Activated B cell treated with CpG ODN at 0.5 μM for 24 hours (primary cell): Measurements from ENCODE around the gene C6orf52. TPM values are rescaled to one million over a fixed set of nuclear protein-coding genes. Genes with fewer than 3 reads are reported as not detected.

ENCODE experiments used
- ATAC-seq: fragments of 200-7000 bp; cut with Tn5 transposase; one replicate; pipeline ENCODE4 v1.10.0; 2021; ENCODE audit warnings: low read depth, mild to moderate bottlenecking, moderate library complexity
- CTCF ChIA-PET: fragments of 350-600 bp; sonication (Branson Sonifier 250); formaldehyde crosslinking; loops from one replicate; lab custom pipeline; 2021; ENCODE audit warnings: antibody characterized with exemption; lab: Charles Lee
- POLR2A ChIA-PET: fragments of 350-600 bp; sonication (Branson Sonifier 250); formaldehyde crosslinking; loops from one replicate; lab custom pipeline; 2021; ENCODE audit warnings: antibody characterized with exemption; lab: Charles Lee
- DNase-seq: peaks from one replicate; pipeline ENCODE4 v3.0.0; 2022
- H3K27ac Mint-ChIP-seq: one replicate; pipeline ENCODE4 v1.8.0; 2020; ENCODE audit warnings: mixed read lengths
- H3K27me3 Mint-ChIP-seq: one replicate; pipeline ENCODE4 v1.8.0; 2021; ENCODE audit warnings: mixed read lengths
- H3K36me3 Mint-ChIP-seq: one replicate; pipeline ENCODE4 v1.8.0; 2021; ENCODE audit warnings: low read depth, mixed read lengths
- H3K4me1 Mint-ChIP-seq: one replicate; pipeline ENCODE4 v1.8.0; 2021; ENCODE audit warnings: mixed read lengths
- H3K4me3 Mint-ChIP-seq: one replicate; pipeline ENCODE4 v1.8.0; 2020; ENCODE audit warnings: mild to moderate bottlenecking, mixed read lengths
- H3K9me3 Mint-ChIP-seq: one replicate; pipeline ENCODE4 v1.8.0; 2020; ENCODE audit warnings: mixed read lengths
- intact Hi-C: fragments of 100-400 bp; cut with micrococcal nuclease; formaldehyde crosslinking; loops from one replicate; pipeline ENCODE4 v1.15.1; 2024
- total RNA-seq: library from RNA; stranded (reverse); gene quantifications from 2 replicates; pipeline ENCODE4 v1.2.3, GENCODE V29; 2022
- TF ChIP-seq, protein P1 (sequence below): fragments of 200-600 bp; IDR thresholded peaks from one replicate; pipeline ENCODE4 v1.8.0; 2022; ENCODE audit warnings: antibody characterized with exemption, mild to moderate bottlenecking

C6orf52 gene
- total RNA-seq, 1 donor from 2014 or later, result 1.0 TPM

DNA sequence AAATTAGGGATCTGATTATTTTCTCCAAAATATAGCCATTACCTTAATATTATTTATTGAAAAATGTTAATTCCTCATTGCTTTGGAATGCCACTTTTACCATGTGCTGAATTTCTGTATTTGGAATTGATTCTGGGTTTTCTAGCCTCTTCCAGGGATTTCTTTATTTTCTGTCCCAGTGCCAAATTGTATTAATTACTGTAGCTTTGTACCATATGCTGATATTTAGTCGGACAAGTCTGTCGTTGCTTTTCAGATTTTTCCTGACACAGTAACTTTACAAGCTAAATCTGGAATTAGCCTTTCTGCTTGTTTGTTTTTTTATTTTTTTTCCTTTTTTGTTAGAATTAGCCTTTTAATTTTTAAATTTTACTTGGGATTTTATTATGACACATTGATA is 42.3 kb upstream of the C6orf52 start:
- TF ChIP-seq, protein P1, sequence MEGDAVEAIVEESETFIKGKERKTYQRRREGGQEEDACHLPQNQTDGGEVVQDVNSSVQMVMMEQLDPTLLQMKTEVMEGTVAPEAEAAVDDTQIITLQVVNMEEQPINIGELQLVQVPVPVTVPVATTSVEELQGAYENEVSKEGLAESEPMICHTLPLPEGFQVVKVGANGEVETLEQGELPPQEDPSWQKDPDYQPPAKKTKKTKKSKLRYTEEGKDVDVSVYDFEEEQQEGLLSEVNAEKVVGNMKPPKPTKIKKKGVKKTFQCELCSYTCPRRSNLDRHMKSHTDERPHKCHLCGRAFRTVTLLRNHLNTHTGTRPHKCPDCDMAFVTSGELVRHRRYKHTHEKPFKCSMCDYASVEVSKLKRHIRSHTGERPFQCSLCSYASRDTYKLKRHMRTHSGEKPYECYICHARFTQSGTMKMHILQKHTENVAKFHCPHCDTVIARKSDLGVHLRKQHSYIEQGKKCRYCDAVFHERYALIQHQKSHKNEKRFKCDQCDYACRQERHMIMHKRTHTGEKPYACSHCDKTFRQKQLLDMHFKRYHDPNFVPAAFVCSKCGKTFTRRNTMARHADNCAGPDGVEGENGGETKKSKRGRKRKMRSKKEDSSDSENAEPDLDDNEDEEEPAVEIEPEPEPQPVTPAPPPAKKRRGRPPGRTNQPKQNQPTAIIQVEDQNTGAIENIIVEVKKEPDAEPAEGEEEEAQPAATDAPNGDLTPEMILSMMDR, result no peak
- no peak for DNase-seq
- intact Hi-C loops, result no loop called here
- H3K4me3 Mint-ChIP-seq, result no peak overlapping the region
- POLR2A ChIA-PET, result interaction anchor here (1.4 kb wide), 1 partner anchor 14 kb away, joined by 4 read pairs; the partner anchor contains the start of gene TMEM14C
- H3K27ac Mint-ChIP-seq, result no peak overlapping the region
- peaks cover 6% of the 10 kb centered on the region for H3K36me3 Mint-ChIP-seq
- ATAC-seq, result no peak
- no peaks in the 10 kb centered on the region for H3K9me3 Mint-ChIP-seq
- CTCF ChIA-PET, result no interaction called here
- no peaks in the 10 kb centered on the region for H3K27me3 Mint-ChIP-seq
- H3K4me1 Mint-ChIP-seq, result no peaks in the 10 kb centered on the region

DNA sequence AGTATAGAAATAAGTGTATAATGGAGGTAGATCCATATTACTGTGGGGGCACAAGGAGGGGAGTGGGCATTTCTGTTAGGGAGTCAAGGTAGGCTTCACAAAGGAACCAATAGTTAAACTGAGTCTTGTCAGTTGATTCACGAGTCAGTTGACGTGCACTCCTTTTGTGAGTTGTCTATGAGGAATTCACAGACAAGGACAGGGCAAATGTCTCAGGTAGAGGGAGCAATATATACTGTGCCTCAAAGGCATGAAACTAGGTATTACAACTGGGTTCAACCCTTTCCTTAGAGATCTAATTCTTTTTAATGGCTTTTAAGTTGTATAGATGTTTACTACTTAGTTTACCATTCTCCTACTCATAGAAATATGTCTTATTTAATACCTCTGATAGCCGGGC is 39.4 kb upstream of the C6orf52 start:
- CTCF ChIA-PET, result no interaction called here
- H3K27ac Mint-ChIP-seq, result no peak overlapping the region
- H3K27me3 Mint-ChIP-seq, result no peaks in the 10 kb centered on the region
- H3K4me3 Mint-ChIP-seq, result no peak overlapping the region
- H3K4me1 Mint-ChIP-seq, result no peaks in the 10 kb centered on the region
- TF ChIP-seq, protein P1, result no peak
- intact Hi-C loops, result no loop called here
- POLR2A ChIA-PET, result no interaction called here
- no peaks in the 10 kb centered on the region for H3K9me3 Mint-ChIP-seq
- ATAC-seq (no peak), DNase-seq (no peak)
- peaks cover 17% of the 10 kb centered on the region for H3K36me3 Mint-ChIP-seq

DNA sequence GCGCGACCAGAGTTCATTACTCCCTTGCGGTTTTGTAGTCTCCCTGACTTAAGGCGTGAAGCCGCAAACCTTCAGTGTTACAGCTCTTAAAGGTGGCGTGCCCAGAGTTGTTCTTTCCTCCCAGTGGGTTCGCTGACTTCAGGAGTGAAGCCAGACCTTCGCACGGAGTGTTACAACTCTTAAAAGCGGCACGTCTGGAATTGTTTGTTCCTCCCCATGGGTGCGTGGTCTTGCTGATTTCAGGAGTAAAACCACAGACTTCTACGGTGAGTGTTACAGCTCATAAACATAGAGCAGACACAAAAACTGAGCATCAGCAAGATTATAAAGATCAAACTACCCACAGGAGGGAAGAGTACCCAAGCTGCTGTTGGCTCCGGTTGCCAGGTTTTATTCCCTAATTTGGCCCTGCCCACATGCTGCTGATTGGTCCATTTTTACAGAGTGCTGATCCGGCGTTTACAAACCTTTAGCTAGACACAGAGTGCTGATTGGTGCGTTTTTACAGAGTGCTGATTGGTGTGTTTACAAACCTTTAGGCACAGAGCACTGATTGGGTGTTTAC is 38.8 kb upstream of the C6orf52 start:
- CTCF ChIA-PET, result no interaction called here
- Mint-ChIP-seq H3K4me3 (no peak overlapping the region), H3K4me1 (no peaks in the 10 kb centered on the region), H3K27me3 (no peaks in the 10 kb centered on the region), H3K36me3 (peaks cover 23% of the 10 kb centered on the region), H3K9me3 (no peaks in the 10 kb centered on the region), H3K27ac (no peak overlapping the region)
- intact Hi-C loops, result no loop called here
- POLR2A ChIA-PET, result no interaction called here
- no peak for DNase-seq
- TF ChIP-seq, protein P1, result no peak
- no peak for ATAC-seq

DNA sequence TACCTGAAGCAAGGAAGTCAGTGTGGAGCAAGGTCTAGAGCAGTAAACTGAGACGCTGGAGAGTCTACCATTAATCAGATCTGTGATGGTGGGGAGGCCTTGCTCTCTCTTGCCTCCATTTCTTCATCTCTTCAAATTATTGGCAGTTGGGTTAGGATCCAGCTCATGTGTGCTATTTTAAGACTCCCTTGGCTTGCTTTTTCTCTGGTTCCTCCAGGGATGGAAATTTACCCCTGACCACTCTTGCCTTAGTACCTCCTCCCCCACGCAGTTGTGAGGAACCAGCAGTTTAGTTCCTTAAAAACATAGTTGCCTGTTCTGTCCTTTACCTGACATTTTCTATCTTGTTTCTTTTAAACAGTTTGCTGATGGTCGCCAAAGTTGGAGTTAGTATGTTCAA is 35.8 kb upstream of the C6orf52 start:
- DNase-seq, result no peak
- no peaks in the 10 kb centered on the region for H3K9me3 Mint-ChIP-seq
- intact Hi-C loops, result no loop called here
- H3K4me1 Mint-ChIP-seq, result peaks cover 7% of the 10 kb centered on the region
- ChIA-PET CTCF (no interaction called here), POLR2A (no interaction called here)
- H3K27ac Mint-ChIP-seq, result no peak overlapping the region
- H3K27me3 Mint-ChIP-seq, result no peaks in the 10 kb centered on the region
- TF ChIP-seq, protein P1, result no peak
- H3K36me3 Mint-ChIP-seq, result peaks cover 36% of the 10 kb centered on the region
- H3K4me3 Mint-ChIP-seq, result no peak overlapping the region
- no peak for ATAC-seq

DNA sequence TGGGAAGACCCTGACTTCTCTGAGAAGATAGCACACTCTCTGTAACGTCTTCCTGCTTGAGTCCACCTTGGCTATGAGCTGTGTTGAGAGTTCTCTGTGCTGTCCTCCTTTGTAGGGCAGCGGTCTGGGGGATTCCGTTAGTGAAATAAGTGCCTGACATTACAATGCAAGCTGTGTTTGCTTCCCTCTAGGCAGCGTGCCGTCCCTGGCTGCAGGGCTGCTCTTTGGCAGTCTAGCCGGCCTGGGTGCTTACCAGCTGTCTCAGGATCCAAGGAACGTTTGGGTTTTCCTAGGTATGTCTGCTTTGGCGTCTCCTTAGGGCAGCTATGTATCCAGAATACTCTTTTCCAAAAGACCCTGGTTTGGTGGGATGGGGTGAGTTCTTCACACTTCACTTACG is 31.3 kb upstream of the C6orf52 start:
- ChIA-PET POLR2A (no interaction called here), CTCF (no interaction called here)
- H3K4me3 Mint-ChIP-seq, result no peak overlapping the region
- H3K36me3 Mint-ChIP-seq, result peaks cover 35% of the 10 kb centered on the region
- no peak overlapping the region for H3K27ac Mint-ChIP-seq
- intact Hi-C loops, result no loop called here
- TF ChIP-seq, protein P1, result no peak
- H3K4me1 Mint-ChIP-seq, result peaks cover 39% of the 10 kb centered on the region
- no peaks in the 10 kb centered on the region for H3K9me3 Mint-ChIP-seq
- H3K27me3 Mint-ChIP-seq, result no peaks in the 10 kb centered on the region
- DNase-seq (no peak), ATAC-seq (no peak)
